ENCODE results near the gene TAOK3.

- TF ChIP-seq CTCF (IDR thresholded peaks at IDR 0.05; ENCODE audit: low read length) (no peak), EZH2 (optimal IDR thresholded peaks at IDR 0.05; ENCODE audit: low read depth, low read length) (no peak)
These were observed 178.7 kb downstream of the TAOK3 start for GRCh38 chr12:118193958-118194357.
